ENCODE measurements around the gene OPCML. TPM values are rescaled to one million over a fixed set of nuclear protein-coding genes. Genes with fewer than 3 reads are reported as not detected.

OPCML gene
- polyA plus RNA-seq, 3 donors: not detected

- no peaks in the 10 kb centered on the region for H4K20me1 ChIP-seq (ENCODE audit: insufficient read depth, low read length)
- H3K4me1 ChIP-seq (ENCODE audit: control insufficient read depth in 1 of 2, insufficient read depth in 2 of 2, low read length in 2 of 2): no peaks in the 10 kb centered on the region
- no peak overlapping the region for H3K4me2 ChIP-seq (replicated peaks; ENCODE audit: extremely low read depth, low read length, poor library complexity, severe bottlenecking)
- no peaks in the 10 kb centered on the region for H3K27me3 Mint-ChIP-seq (ENCODE audit: low read depth in 3 of 3)
- H3K36me3 Mint-ChIP-seq: no peaks in the 10 kb centered on the region
- DNase-seq: no peak
- 64% methylated on average over 1 of the region's 1 CpG for WGBS (ENCODE audit: insufficient coverage)
- peaks cover 0 to 2% (median 0%) of the 10 kb centered on the region in 7 donors for H3K9me3 Mint-ChIP-seq
- H3K4me3 ChIP-seq (replicated peaks in 1 of 3; ENCODE audit: low read depth in 2 of 3, low read length in 3 of 3): no peak overlapping the region
- no peaks in the 10 kb centered on the region for H3K9me3 ChIP-seq (replicated peaks in 1 of 2; ENCODE audit: control insufficient read depth in 1 of 2, insufficient read depth in 1 of 2, low read length in 2 of 2)
- no peak overlapping the region for H3K4me3 Mint-ChIP-seq
- no peaks in the 10 kb centered on the region for H3K36me3 ChIP-seq (replicated peaks in 1 of 2; ENCODE audit: control insufficient read depth in 1 of 2, insufficient read depth in 2 of 2, low read length in 2 of 2)
- no peaks in the 10 kb centered on the region for H3K79me2 ChIP-seq (ENCODE audit: insufficient read depth, low read length)
- no peak overlapping the region for H3K27ac ChIP-seq (ENCODE audit: low read depth in 1 of 2, low read length in 2 of 2)
- no peaks in the 10 kb centered on the region for H3K4me1 Mint-ChIP-seq
- H2AFZ ChIP-seq (ENCODE audit: insufficient read depth, low read depth, low read length, poor library complexity, severe bottlenecking): no peak overlapping the region
- TF ChIP-seq, protein P1, sequence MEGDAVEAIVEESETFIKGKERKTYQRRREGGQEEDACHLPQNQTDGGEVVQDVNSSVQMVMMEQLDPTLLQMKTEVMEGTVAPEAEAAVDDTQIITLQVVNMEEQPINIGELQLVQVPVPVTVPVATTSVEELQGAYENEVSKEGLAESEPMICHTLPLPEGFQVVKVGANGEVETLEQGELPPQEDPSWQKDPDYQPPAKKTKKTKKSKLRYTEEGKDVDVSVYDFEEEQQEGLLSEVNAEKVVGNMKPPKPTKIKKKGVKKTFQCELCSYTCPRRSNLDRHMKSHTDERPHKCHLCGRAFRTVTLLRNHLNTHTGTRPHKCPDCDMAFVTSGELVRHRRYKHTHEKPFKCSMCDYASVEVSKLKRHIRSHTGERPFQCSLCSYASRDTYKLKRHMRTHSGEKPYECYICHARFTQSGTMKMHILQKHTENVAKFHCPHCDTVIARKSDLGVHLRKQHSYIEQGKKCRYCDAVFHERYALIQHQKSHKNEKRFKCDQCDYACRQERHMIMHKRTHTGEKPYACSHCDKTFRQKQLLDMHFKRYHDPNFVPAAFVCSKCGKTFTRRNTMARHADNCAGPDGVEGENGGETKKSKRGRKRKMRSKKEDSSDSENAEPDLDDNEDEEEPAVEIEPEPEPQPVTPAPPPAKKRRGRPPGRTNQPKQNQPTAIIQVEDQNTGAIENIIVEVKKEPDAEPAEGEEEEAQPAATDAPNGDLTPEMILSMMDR (IDR thresholded peaks at IDR 0.05): no peak
- no peaks in the 10 kb centered on the region for H3K27me3 ChIP-seq (ENCODE audit: control insufficient read depth in 2 of 2, insufficient read depth in 2 of 2, low read length in 2 of 2)
- no peak overlapping the region for H3K9ac ChIP-seq (ENCODE audit: insufficient read depth, low read length, poor library complexity, severe bottlenecking)
- intact Hi-C loops (cut with micrococcal nuclease): no loop called here
- H3K27ac Mint-ChIP-seq: no peak overlapping the region
Observed at GRCh38 chr11:132824642-132825041, 707.7 kb downstream of the OPCML start.

GRCh38 chr11:132822276-132822675 is 710.0 kb downstream of the OPCML start:
- Histone ChIP-seq H3K36me3 (replicated peaks in 1 of 2; ENCODE audit: control insufficient read depth in 1 of 2, insufficient read depth in 2 of 2, low read length in 2 of 2) (no peaks in the 10 kb centered on the region), H4K20me1 (ENCODE audit: insufficient read depth, low read length) (no peaks in the 10 kb centered on the region), H3K9ac (ENCODE audit: insufficient read depth, low read length, poor library complexity, severe bottlenecking) (no peak overlapping the region), H3K27ac (ENCODE audit: low read depth in 1 of 2, low read length in 2 of 2) (no peak overlapping the region), H3K9me3 (replicated peaks in 1 of 2; ENCODE audit: control insufficient read depth in 1 of 2, insufficient read depth in 1 of 2, low read length in 2 of 2) (no peaks in the 10 kb centered on the region), H3K79me2 (ENCODE audit: insufficient read depth, low read length) (no peaks in the 10 kb centered on the region), H3K27me3 (ENCODE audit: control insufficient read depth in 2 of 2, insufficient read depth in 2 of 2, low read length in 2 of 2) (no peaks in the 10 kb centered on the region), H2AFZ (ENCODE audit: insufficient read depth, low read depth, low read length, poor library complexity, severe bottlenecking) (no peak overlapping the region), H3K4me1 (ENCODE audit: control insufficient read depth in 1 of 2, insufficient read depth in 2 of 2, low read length in 2 of 2) (no peaks in the 10 kb centered on the region), H3K4me2 (replicated peaks; ENCODE audit: extremely low read depth, low read length, poor library complexity, severe bottlenecking) (no peak overlapping the region), H3K4me3 (replicated peaks in 1 of 3; ENCODE audit: low read depth in 2 of 3, low read length in 3 of 3) (no peak overlapping the region)
- TF ChIP-seq, protein P1 (IDR thresholded peaks at IDR 0.05): no peak
- Mint-ChIP-seq H3K4me3 (no peak overlapping the region), H3K27ac (no peak overlapping the region), H3K9me3 (peaks cover 0 to 2% (median 0%) of the 10 kb centered on the region in 7 donors), H3K27me3 (ENCODE audit: low read depth in 3 of 3) (no peaks in the 10 kb centered on the region), H3K4me1 (no peaks in the 10 kb centered on the region), H3K36me3 (no peaks in the 10 kb centered on the region)
- no peak for DNase-seq
- 100% methylated on average over 3 of the region's 5 CpGs for WGBS (ENCODE audit: insufficient coverage)
- intact Hi-C loops (cut with micrococcal nuclease): no loop called here
